Hepatocyte (in vitro differentiated cells): ENCODE data around the gene ALG9. TPM values are rescaled to one million over a fixed set of nuclear protein-coding genes. Genes with fewer than 3 reads are reported as not detected.

ENCODE experiments used
- DNase-seq: peaks from one replicate; pipeline ENCODE4 v3.0.0-alpha.2; 2016; ENCODE audit warnings: low spot score
- H2AFZ ChIP-seq: fragments of 200-600 bp; sonication (generic); 2 replicates; pipeline ENCODE4 v1.6.0; 2016; ENCODE audit warnings: antibody characterized with exemption, mild to moderate bottlenecking
- H3K27ac ChIP-seq: fragments of 200-600 bp; sonication (generic); 2 replicates; pipeline ENCODE4 v1.5.1; 2016; ENCODE audit warnings: mild to moderate bottlenecking
- H3K27me3 ChIP-seq: fragments of 200-600 bp; sonication (generic); 2 replicates; pipeline ENCODE4 v1.6.1; 2016
- H3K36me3 ChIP-seq: fragments of 200-600 bp; sonication (generic); replicated peaks from 2 replicates; pipeline ENCODE4 v1.5.1; 2016; ENCODE audit warnings: low read depth; ENCODE audit not compliant: insufficient read depth
- H3K4me1 ChIP-seq: fragments of 200-600 bp; sonication (generic); 2 replicates; pipeline ENCODE4 v1.5.1; 2016; ENCODE audit warnings: mild to moderate bottlenecking, moderate library complexity; ENCODE audit not compliant: insufficient read depth
- H3K4me2 ChIP-seq: fragments of 200-600 bp; sonication (generic); 2 replicates; pipeline ENCODE4 v1.6.0; 2016
- H3K4me3 ChIP-seq: fragments of 200-600 bp; sonication (generic); 2 replicates; pipeline ENCODE4 v1.5.1; 2016; ENCODE audit warnings: mild to moderate bottlenecking
- H3K79me2 ChIP-seq: fragments of 200-600 bp; sonication (generic); 2 replicates; pipeline ENCODE4 v1.6.0; 2017; ENCODE audit warnings: mild to moderate bottlenecking
- H3K9me2 ChIP-seq: fragments of 200-600 bp; sonication (generic); replicated peaks from 2 replicates; pipeline ENCODE4 v1.6.0; 2017; ENCODE audit warnings: mild to moderate bottlenecking; ENCODE audit not compliant: insufficient read depth
- H3K9me3 ChIP-seq: fragments of 200-600 bp; sonication (generic); 2 replicates; pipeline ENCODE4 v1.5.1; 2016; ENCODE audit warnings: low read depth, mild to moderate bottlenecking
- H4K20me1 ChIP-seq: fragments of 200-600 bp; sonication (generic); 2 replicates; pipeline ENCODE4 v1.6.0; 2016; ENCODE audit warnings: mild to moderate bottlenecking; ENCODE audit not compliant: insufficient read depth, poor library complexity, severe bottlenecking
- CTCF ChIP-seq: fragments of 200-600 bp; sonication (generic); IDR thresholded peaks from 2 replicates; pipeline ENCODE4 v1.5.1; 2016; ENCODE audit warnings: antibody characterized with exemption, mild to moderate bottlenecking; ENCODE audit not compliant: poor library complexity
- EZH2 ChIP-seq: fragments of 200-600 bp; sonication (generic); IDR thresholded peaks from 2 replicates; pipeline ENCODE4 v1.6.1; 2016; ENCODE audit warnings: antibody characterized with exemption, mild to moderate bottlenecking, borderline replicate concordance
- EZH2phosphoT487 ChIP-seq: fragments of 200-600 bp; sonication (generic); IDR thresholded peaks from one replicate; pipeline ENCODE4 v1.6.1; 2018; ENCODE audit warnings: antibody characterized with exemption, mild to moderate bottlenecking, low read depth, moderate library complexity; ENCODE audit not compliant: unreplicated experiment, severe bottlenecking
- WGBS: methylation state at CpG from one replicate; pipeline ENCODE4 v1.1.6; 2016; ENCODE audit warnings: low lambda C conversion rate; ENCODE audit errors: missing lambda C conversion rate; 5-methylcytosine and 5-hydroxymethylcytosine counted together
- polyA plus RNA-seq: library from polyadenylated mRNA; unstranded; fragments of >200 nt; fragmentation: Nextera tagmentation; extraction: Ambion mirVana; gene quantifications from 2 replicates; pipeline ENCODE4 v1.2.1, GENCODE V29; 2016
- total RNA-seq: library from RNA; depleted of rRNA; stranded (reverse); fragments of >200 nt; gene quantifications from 2 replicates; pipeline ENCODE4 v1.2.3, GENCODE V29; 2014

ALG9 gene
- total and polyA plus RNA-seq, 2 experiments from 2014 or later: 22.6 to 52.4 TPM

- TF ChIP-seq EZH2: no peak
- no peak for TF ChIP-seq CTCF
- TF ChIP-seq EZH2phosphoT487: no peak
- H3K27ac ChIP-seq: peak overlapping the region; percentile 57
These were observed 34.0 kb downstream of the ALG9 start for GRCh38 chr11:111837366-111837891.

GRCh38 chr11:111836721-111837120 is 34.7 kb downstream of the ALG9 start:
- Histone ChIP-seq H3K36me3 (no peaks in the 10 kb centered on the region), H4K20me1 (no peaks in the 10 kb centered on the region), H3K9me2 (no peaks in the 10 kb centered on the region), H3K4me1 (peaks cover 40% of the 10 kb centered on the region), H3K27ac (peak overlapping the region; percentile 57), H3K27me3 (no peaks in the 10 kb centered on the region), H3K79me2 (no peaks in the 10 kb centered on the region), H3K4me2 (no peak overlapping the region), H2AFZ (no peak overlapping the region), H3K4me3 (no peak overlapping the region), H3K9me3 (no peaks in the 10 kb centered on the region)
- TF ChIP-seq CTCF: no peak
- no peak for TF ChIP-seq EZH2phosphoT487
- no peak for TF ChIP-seq EZH2
- DNase-seq: peak; percentile 18
- WGBS: 63% methylated on average over 1 of the region's 1 CpG

More at GRCh38 chr11:111837366-111837891, 34.0 kb downstream of the ALG9 start:
- H3K4me3 ChIP-seq: no peak overlapping the region
- no peak for DNase-seq
- H3K4me2 ChIP-seq: no peak overlapping the region
- no peaks in the 10 kb centered on the region for H3K27me3 ChIP-seq
- no peak overlapping the region for H2AFZ ChIP-seq
- 96% methylated on average over 5 of the region's 5 CpGs for WGBS
- H3K4me1 ChIP-seq: peaks cover 40% of the 10 kb centered on the region
- no peaks in the 10 kb centered on the region for H3K9me3 ChIP-seq
- no peaks in the 10 kb centered on the region for H3K79me2 ChIP-seq
- no peaks in the 10 kb centered on the region for H3K36me3 ChIP-seq
- H3K9me2 ChIP-seq: no peaks in the 10 kb centered on the region
- no peaks in the 10 kb centered on the region for H4K20me1 ChIP-seq

- Histone ChIP-seq H3K27me3 (no peaks in the 10 kb centered on the region), H3K79me2 (no peaks in the 10 kb centered on the region), H3K4me2 (no peak overlapping the region), H3K27ac (peak overlapping the region; percentile 57), H3K4me1 (peaks cover 40% of the 10 kb centered on the region), H3K36me3 (no peaks in the 10 kb centered on the region), H3K9me3 (no peaks in the 10 kb centered on the region), H4K20me1 (no peaks in the 10 kb centered on the region), H3K4me3 (no peak overlapping the region), H2AFZ (no peak overlapping the region), H3K9me2 (no peaks in the 10 kb centered on the region)
- TF ChIP-seq CTCF (no peak), EZH2 (no peak), EZH2phosphoT487 (no peak)
- WGBS: 94% methylated on average over 1 of the region's 1 CpG
- DNase-seq: no peak
These were observed 35.2 kb downstream of the ALG9 start for GRCh38 chr11:111836162-111836561.

GRCh38 chr11:111835665-111836064 is 35.7 kb downstream of the ALG9 start:
- Histone ChIP-seq H3K9me2 (no peaks in the 10 kb centered on the region), H3K4me2 (no peak overlapping the region), H4K20me1 (no peaks in the 10 kb centered on the region), H3K4me1 (peaks cover 40% of the 10 kb centered on the region), H2AFZ (no peak overlapping the region), H3K9me3 (no peaks in the 10 kb centered on the region), H3K27me3 (no peaks in the 10 kb centered on the region), H3K79me2 (no peaks in the 10 kb centered on the region), H3K4me3 (no peak overlapping the region), H3K36me3 (no peaks in the 10 kb centered on the region), H3K27ac (no peak overlapping the region)
- WGBS: 95% methylated on average over 7 of the region's 7 CpGs
- DNase-seq: no peak
- TF ChIP-seq EZH2phosphoT487 (no peak), CTCF (no peak), EZH2 (no peak)
